Activated naive CD4-positive, alpha-beta T cell treated with anti-CD3 and anti-CD28 coated beads, Interleukin-2, amount 10 ng/mL, durations not matched to agents 7 days and 5 days (primary cell): ENCODE data around the gene OSBPL6.
"Not testable (repeated sequence)": the region's sequence is repeated elsewhere in the genome, so short reads cannot be mapped to it uniquely, and the experiment has no call there.

Experiments
- CTCF ChIA-PET: fragments of 350-600 bp; sonication (Branson Sonifier 250); formaldehyde crosslinking; loops from one replicate; lab custom pipeline; 2021; ENCODE audit warnings: antibody characterized with exemption; lab: Charles Lee
- DNase-seq: peaks from one replicate; pipeline ENCODE4 v3.0.0-alpha.2; 2020
- H3K27ac Mint-ChIP-seq: one replicate; pipeline ENCODE4 v1.8.0; 2021; ENCODE audit warnings: mild to moderate bottlenecking, moderate library complexity, mixed read lengths
- H3K27me3 Mint-ChIP-seq: one replicate; pipeline ENCODE4 v1.8.0; 2021; ENCODE audit warnings: mild to moderate bottlenecking, mixed read lengths
- H3K36me3 Mint-ChIP-seq: one replicate; pipeline ENCODE4 v1.8.0; 2021; ENCODE audit warnings: mixed read lengths
- H3K4me1 Mint-ChIP-seq: one replicate; pipeline ENCODE4 v1.8.0; 2021; ENCODE audit warnings: mixed read lengths
- H3K4me3 Mint-ChIP-seq: one replicate; pipeline ENCODE4 v1.8.0; 2021; ENCODE audit warnings: mild to moderate bottlenecking, moderate library complexity, mixed read lengths
- H3K9me3 Mint-ChIP-seq: one replicate; pipeline ENCODE4 v1.8.0; 2021; ENCODE audit warnings: mixed read lengths

The OSBPL6 gene

GRCh38 chr2:178188466-178188865 lies 5.8 kb upstream of the OSBPL6 start:
- Mint-ChIP-seq H3K4me1 (peaks cover 2% of the 10 kb centered on the region), H3K36me3 (no peaks in the 10 kb centered on the region), H3K27ac (no peak overlapping the region), H3K4me3 (no peak overlapping the region), H3K9me3 (no peaks in the 10 kb centered on the region), H3K27me3 (peaks cover 48% of the 10 kb centered on the region)
- DNase-seq = no peak
- CTCF ChIA-PET = no interaction called here

- DNase-seq = no peak
- no peaks in the 10 kb centered on the region for H3K9me3 Mint-ChIP-seq
- no peak overlapping the region for H3K4me3 Mint-ChIP-seq
- CTCF ChIA-PET = no interaction called here
- no peak overlapping the region for H3K27ac Mint-ChIP-seq
- no peaks in the 10 kb centered on the region for H3K36me3 Mint-ChIP-seq
- peaks cover 63% of the 10 kb centered on the region for H3K27me3 Mint-ChIP-seq
- peaks cover 9% of the 10 kb centered on the region for H3K4me1 Mint-ChIP-seq
These were observed 3.3 kb upstream of the OSBPL6 start for GRCh38 chr2:178191004-178191508.

DNA sequence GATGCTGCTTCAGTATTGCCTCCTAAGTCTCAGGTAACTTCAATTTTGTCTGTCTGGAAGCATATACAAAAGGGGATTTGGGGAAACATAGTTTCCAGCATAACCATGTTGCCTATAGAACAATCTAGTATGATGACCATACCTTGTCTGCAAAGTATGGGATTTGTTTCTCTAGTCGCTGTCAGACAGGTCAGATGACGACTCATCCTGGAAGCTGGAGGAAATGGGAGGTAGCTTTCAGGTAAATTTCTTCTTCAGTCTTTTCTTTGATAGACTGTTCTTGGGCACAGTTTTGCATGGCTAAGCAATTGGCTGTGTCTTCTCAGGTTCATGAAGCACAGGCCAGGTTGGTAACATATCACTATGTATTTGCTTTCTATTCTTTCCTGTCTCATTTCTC lies 2.8 kb upstream of the OSBPL6 start:
- Mint-ChIP-seq H3K27me3 (peaks cover 65% of the 10 kb centered on the region), H3K4me3 (no peak overlapping the region), H3K4me1 (peaks cover 9% of the 10 kb centered on the region), H3K27ac (no peak overlapping the region), H3K36me3 (no peaks in the 10 kb centered on the region), H3K9me3 (no peaks in the 10 kb centered on the region)
- CTCF ChIA-PET = no interaction called here
- DNase-seq = no peak

GRCh38 chr2:178193496-178193822 lies 853 bp upstream of the OSBPL6 start:
- Mint-ChIP-seq H3K36me3 (no peaks in the 10 kb centered on the region), H3K27me3 (peaks cover 72% of the 10 kb centered on the region), H3K4me1 (peaks cover 9% of the 10 kb centered on the region), H3K9me3 (no peaks in the 10 kb centered on the region), H3K27ac (no peak overlapping the region), H3K4me3 (peak overlapping the region; percentile 61)
- no peak for DNase-seq
- CTCF ChIA-PET = interaction anchor here (1.0 kb wide), 1 partner anchor 83 kb away, joined by 4 read pairs; no protein-coding TSS in a partner anchor

GRCh38 chr2:178194600-178195389 lies 483 bp downstream of the OSBPL6 start:
- H3K4me1 Mint-ChIP-seq = peaks cover 9% of the 10 kb centered on the region
- H3K4me3 Mint-ChIP-seq = peak overlapping the region; percentile 66
- H3K36me3 Mint-ChIP-seq = no peaks in the 10 kb centered on the region
- CTCF ChIA-PET = no interaction called here
- peaks cover 71% of the 10 kb centered on the region for H3K27me3 Mint-ChIP-seq
- DNase-seq = peak; percentile 26
- no peak overlapping the region for H3K27ac Mint-ChIP-seq
- H3K9me3 Mint-ChIP-seq = no peaks in the 10 kb centered on the region

DNA sequence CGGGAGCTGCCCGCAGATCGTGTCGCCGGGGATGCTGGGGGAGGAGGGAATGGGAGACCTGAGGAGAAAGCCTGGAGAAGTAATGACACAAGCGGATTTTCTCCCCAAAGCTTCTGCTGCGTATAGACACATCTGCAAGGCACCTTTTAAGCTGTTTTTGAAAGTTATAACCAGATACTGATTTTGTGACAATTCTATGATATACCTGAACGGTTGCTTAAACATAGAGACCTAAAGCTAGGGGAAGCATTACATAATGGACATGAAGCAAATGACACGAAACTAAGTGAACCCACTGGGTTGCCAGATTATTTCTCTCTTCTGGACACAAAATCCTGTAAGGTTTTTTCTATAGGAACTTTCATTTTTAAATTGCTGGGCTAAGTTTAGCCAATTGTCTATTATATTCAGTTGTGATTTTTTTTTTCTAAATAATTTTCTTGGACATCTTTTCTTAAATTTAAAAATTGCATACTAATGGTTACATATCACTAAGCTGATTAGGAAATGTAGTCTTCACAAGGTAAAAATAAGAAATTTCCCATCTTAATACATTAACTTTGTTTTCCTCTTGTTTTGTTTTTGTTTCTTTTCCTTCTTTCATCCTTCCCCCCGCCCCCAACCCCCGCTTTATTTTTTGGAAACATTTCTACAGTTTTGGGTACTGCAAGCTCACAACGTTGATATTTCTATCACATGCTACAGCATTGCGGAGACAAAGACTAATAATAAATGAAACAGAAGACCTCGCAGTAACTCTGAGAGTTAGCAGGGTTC lies 1.3 kb downstream of the OSBPL6 start:
- no peak for DNase-seq
- Mint-ChIP-seq H3K27ac (no peak overlapping the region), H3K4me1 (peaks cover 9% of the 10 kb centered on the region), H3K27me3 (peaks cover 73% of the 10 kb centered on the region), H3K9me3 (no peaks in the 10 kb centered on the region), H3K36me3 (no peaks in the 10 kb centered on the region), H3K4me3 (peak overlapping the region; percentile 66)
- CTCF ChIA-PET = no interaction called here

DNA sequence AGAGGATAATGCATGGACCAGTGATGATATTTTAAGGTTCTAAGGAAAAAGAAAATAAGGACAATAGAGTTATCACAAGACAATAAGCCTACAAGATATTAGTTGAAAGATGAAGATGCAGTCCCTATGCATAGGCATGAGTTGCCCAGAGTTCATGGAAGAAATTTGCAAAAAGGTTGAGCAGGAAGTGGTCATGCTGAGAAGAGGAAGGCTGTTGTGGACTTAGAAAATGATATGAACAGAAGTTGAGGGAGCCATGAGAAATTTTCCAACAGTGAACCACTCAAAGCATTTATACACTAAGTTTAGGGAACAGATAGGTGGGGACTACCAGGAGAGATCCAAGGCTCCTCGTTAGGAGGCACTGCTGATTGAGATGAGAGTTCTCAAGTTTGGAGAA lies 3.5 kb downstream of the OSBPL6 start:
- H3K4me1 Mint-ChIP-seq = peaks cover 10% of the 10 kb centered on the region
- DNase-seq = no peak
- H3K27ac Mint-ChIP-seq = no peak overlapping the region
- CTCF ChIA-PET = no interaction called here
- no peaks in the 10 kb centered on the region for H3K36me3 Mint-ChIP-seq
- H3K9me3 Mint-ChIP-seq = no peaks in the 10 kb centered on the region
- no peak overlapping the region for H3K4me3 Mint-ChIP-seq
- H3K27me3 Mint-ChIP-seq = peaks cover 57% of the 10 kb centered on the region

- H3K9me3 Mint-ChIP-seq, CTCF ChIA-PET, H3K27ac Mint-ChIP-seq, H3K4me3 Mint-ChIP-seq, H3K36me3 Mint-ChIP-seq, DNase-seq: not testable (repeated sequence)
- peaks cover 10% of the 10 kb centered on the region for H3K4me1 Mint-ChIP-seq
- peaks cover 50% of the 10 kb centered on the region for H3K27me3 Mint-ChIP-seq
These were observed 4.1 kb downstream of the OSBPL6 start for GRCh38 chr2:178198441-178198840.

DNA sequence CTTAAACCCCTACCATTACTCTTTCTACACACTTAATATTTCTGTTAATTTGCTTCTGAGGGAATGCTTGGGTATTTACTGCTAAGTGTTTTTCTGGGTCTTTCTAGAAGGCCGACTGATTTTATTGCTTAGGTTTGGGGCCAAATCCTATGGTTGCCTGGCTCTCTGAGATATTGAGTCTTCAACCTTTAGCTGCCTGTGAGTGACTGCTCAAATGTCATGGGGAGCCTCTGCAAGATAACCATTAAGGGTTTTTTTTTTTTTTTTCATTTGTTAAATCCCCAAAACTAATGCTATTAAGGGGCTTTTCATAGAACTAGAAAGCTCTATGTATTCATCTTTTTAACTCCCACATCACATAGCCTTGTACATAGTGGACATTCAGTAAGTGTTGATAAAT lies 5.0 kb downstream of the OSBPL6 start:
- H3K9me3 Mint-ChIP-seq = no peaks in the 10 kb centered on the region
- H3K4me3 Mint-ChIP-seq = no peak overlapping the region
- no peak for DNase-seq
- CTCF ChIA-PET = interaction anchor here (0.5 kb wide), 1 partner anchor 1958 kb away, joined by 3 read pairs; no protein-coding TSS in a partner anchor
- no peak overlapping the region for H3K27ac Mint-ChIP-seq
- no peaks in the 10 kb centered on the region for H3K36me3 Mint-ChIP-seq
- H3K27me3 Mint-ChIP-seq = peaks cover 51% of the 10 kb centered on the region
- H3K4me1 Mint-ChIP-seq = peaks cover 7% of the 10 kb centered on the region

DNA sequence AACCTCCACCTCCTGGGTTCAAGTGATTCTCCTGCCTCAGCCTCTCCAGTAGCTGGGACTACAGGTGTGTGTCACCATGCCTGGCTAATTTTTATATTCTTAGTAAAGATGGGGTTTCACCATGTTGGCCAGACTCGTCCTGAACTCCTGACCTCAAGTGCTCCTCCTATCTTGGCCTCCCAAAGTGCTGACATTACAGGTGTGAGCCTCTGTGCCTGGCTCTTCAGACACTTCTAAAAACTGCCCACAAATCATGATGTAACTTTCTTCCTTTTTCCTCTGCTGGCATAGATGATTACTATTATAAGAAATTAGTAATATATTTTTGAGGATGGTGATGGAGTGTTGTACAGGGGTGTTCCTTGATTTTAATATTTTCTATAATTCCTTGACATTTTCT lies 6.0 kb downstream of the OSBPL6 start:
- peaks cover 51% of the 10 kb centered on the region for H3K27me3 Mint-ChIP-seq
- H3K4me1 Mint-ChIP-seq = peaks cover 5% of the 10 kb centered on the region
- H3K9me3 Mint-ChIP-seq = no peaks in the 10 kb centered on the region
- no peak overlapping the region for H3K27ac Mint-ChIP-seq
- CTCF ChIA-PET = no interaction called here
- H3K36me3 Mint-ChIP-seq = no peaks in the 10 kb centered on the region
- no peak overlapping the region for H3K4me3 Mint-ChIP-seq
- DNase-seq = no peak

DNA sequence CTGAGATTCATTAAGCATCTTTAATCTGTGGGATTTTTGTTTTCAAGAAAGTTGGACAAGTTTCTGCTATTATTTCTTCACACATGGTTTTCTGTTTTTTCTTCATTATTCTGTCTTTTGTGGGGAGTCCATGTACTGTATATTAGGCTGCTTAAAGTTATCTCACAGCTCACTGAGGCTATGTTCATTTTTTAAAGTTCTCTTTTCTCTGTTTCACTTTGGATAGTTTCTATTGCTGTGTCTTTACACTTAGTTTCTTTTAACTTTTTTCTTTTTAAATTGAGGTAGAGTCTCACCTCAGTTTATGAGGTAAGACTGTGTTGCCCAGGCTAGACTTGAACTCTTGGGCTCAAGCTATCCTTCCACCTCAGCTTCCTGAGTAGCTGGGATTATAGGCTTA lies 8.6 kb downstream of the OSBPL6 start:
- H3K4me3 Mint-ChIP-seq = no peak overlapping the region
- CTCF ChIA-PET = no interaction called here
- H3K9me3 Mint-ChIP-seq = no peaks in the 10 kb centered on the region
- peaks cover 38% of the 10 kb centered on the region for H3K27me3 Mint-ChIP-seq
- peaks cover 3% of the 10 kb centered on the region for H3K4me1 Mint-ChIP-seq
- H3K36me3 Mint-ChIP-seq = no peaks in the 10 kb centered on the region
- H3K27ac Mint-ChIP-seq = peak overlapping the region; percentile 33
- DNase-seq = no peak

- CTCF ChIA-PET = interaction anchor here (1.6 kb wide), 1 partner anchor 249 kb away, joined by 3 read pairs; no protein-coding TSS in a partner anchor
- Mint-ChIP-seq H3K9me3 (no peaks in the 10 kb centered on the region), H3K4me1 (peaks cover 3% of the 10 kb centered on the region), H3K4me3 (no peak overlapping the region), H3K27ac (no peak overlapping the region), H3K27me3 (peaks cover 42% of the 10 kb centered on the region), H3K36me3 (no peaks in the 10 kb centered on the region)
- no peak for DNase-seq
These were observed 10.7 kb downstream of the OSBPL6 start for GRCh38 chr2:178204977-178205376.

GRCh38 chr2:178205853-178206521 lies 11.7 kb downstream of the OSBPL6 start:
- no peaks in the 10 kb centered on the region for H3K36me3 Mint-ChIP-seq
- H3K27me3 Mint-ChIP-seq = peaks cover 36% of the 10 kb centered on the region
- H3K27ac Mint-ChIP-seq = no peak overlapping the region
- H3K4me1 Mint-ChIP-seq = peaks cover 3% of the 10 kb centered on the region
- DNase-seq = no peak
- H3K4me3 Mint-ChIP-seq = no peak overlapping the region
- no peaks in the 10 kb centered on the region for H3K9me3 Mint-ChIP-seq
- CTCF ChIA-PET = interaction anchor here (1.6 kb wide), 1 partner anchor 248 kb away, joined by 3 read pairs; no protein-coding TSS in a partner anchor

DNA sequence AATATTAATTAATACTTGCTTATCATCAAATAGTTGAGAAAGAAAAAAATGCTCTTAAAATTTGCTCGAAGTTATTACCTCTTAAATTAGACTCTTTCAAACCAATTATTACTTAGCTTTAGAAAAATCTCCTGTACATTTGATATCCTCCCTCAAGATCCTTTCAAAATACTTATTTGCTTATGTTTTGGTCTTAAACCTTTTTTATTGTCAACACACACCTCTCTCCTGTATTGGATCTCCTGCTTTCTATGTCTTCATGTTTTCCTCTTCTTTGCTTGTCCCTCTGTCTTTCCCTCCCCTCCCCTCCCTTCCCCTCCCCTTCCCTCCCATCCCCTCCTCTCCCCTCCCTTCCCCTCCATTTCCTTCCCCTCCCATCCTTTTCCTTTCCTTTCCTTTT lies 14.0 kb downstream of the OSBPL6 start:
- CTCF ChIA-PET = no interaction called here
- H3K9me3 Mint-ChIP-seq = no peaks in the 10 kb centered on the region
- H3K36me3 Mint-ChIP-seq = no peaks in the 10 kb centered on the region
- DNase-seq = no peak
- H3K27ac Mint-ChIP-seq = no peak overlapping the region
- peaks cover 35% of the 10 kb centered on the region for H3K27me3 Mint-ChIP-seq
- no peak overlapping the region for H3K4me3 Mint-ChIP-seq
- H3K4me1 Mint-ChIP-seq = no peaks in the 10 kb centered on the region
